GM18502 (cell line): Measurements from ENCODE around the gene DBH.

Experiments
- ATAC-seq: cut with Tn5 transposase; IDR thresholded peaks from one replicate; pipeline ENCODE4 v1.9.1; 2021; ENCODE audit warnings: mild to moderate bottlenecking; ENCODE audit not compliant: unreplicated experiment, poor library complexity

Gene DBH

GRCh38 chr9:133679056-133679455 lies 42.9 kb downstream of the DBH start:
- no peak for ATAC-seq

- ATAC-seq, result no peak
These were observed 43.4 kb downstream of the DBH start for GRCh38 chr9:133679466-133680061.

- ATAC-seq, result no peak
These were observed 44.2 kb downstream of the DBH start for GRCh38 chr9:133680250-133680975.

- no peak for ATAC-seq
These were observed 45.0 kb downstream of the DBH start for GRCh38 chr9:133680976-133681657.

GRCh38 chr9:133681658-133682306 lies 45.6 kb downstream of the DBH start:
- no peak for ATAC-seq

- ATAC-seq, result no peak
These were observed 46.8 kb downstream of the DBH start for GRCh38 chr9:133682818-133683585.

- ATAC-seq, result no peak
These were observed 47.5 kb downstream of the DBH start for GRCh38 chr9:133683586-133684120.

GRCh38 chr9:133684121-133684935 lies 48.2 kb downstream of the DBH start:
- no peak for ATAC-seq

GRCh38 chr9:133684936-133685361 lies 48.8 kb downstream of the DBH start:
- ATAC-seq, result no peak

GRCh38 chr9:133685653-133686609 lies 49.8 kb downstream of the DBH start:
- ATAC-seq, result no peak

- no peak for ATAC-seq
These were observed 50.7 kb downstream of the DBH start for GRCh38 chr9:133686642-133687575.

GRCh38 chr9:133687856-133688761 lies 51.9 kb downstream of the DBH start:
- no peak for ATAC-seq

GRCh38 chr9:133689151-133689763 lies 53.1 kb downstream of the DBH start:
- ATAC-seq, result no peak

GRCh38 chr9:133690081-133690561 lies 54.0 kb downstream of the DBH start:
- no peak for ATAC-seq

GRCh38 chr9:133691191-133691590 lies 55.0 kb downstream of the DBH start:
- no peak for ATAC-seq
